ENCODE data around the gene TSPAN12.
"Not testable (repeated sequence)": the region's sequence is repeated elsewhere in the genome, so short reads cannot be mapped to it uniquely, and the experiment has no call there.

TSPAN12 gene

DNA sequence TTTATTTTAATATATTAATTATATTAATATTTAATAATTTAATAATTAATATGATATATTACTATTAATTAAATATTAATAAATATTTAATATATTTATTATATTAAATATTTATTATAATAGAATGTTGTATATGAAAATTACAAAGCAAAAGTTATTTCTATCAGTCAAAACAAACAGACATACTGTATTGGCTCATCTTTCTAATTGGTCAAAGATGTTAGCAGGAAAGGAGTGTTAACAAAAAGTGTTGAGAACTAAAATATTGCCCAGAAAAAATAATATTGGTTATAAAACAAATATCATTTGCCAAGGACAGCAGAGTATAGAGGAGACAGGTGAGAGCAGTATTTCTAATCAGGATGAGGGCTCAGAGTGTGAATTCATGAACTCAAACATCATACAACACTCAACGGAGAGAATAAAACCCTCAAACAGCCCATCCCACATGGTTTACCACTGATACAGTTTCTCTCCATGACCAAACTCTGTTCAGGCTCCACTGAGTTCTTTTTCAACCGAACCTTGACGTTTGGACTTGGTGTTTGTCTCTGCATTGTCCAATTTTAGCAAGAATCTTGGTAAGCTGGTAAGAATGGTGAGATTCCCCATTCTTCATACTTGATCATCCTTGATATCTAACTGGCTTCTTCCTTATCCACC lies 58.0 kb downstream of the TSPAN12 start:
- DNase-seq: no peak

DNA sequence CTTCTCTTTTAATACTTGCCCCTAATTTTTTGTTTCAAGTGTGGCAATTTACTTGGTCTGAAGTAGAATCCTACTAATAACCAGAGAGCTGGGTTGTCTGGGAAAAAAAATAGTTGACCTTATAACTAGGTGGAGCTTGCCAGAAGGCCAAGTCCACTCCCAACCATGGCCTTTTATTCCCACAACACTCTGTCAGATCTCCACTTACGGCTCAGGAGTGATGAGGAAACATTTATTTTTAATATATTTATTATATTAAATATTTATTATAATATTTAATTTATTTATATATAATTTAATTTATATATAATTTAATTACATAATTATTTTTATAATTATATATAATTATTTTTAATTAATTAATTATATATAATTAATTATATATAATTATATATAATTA lies 58.8 kb downstream of the TSPAN12 start:
- DNase-seq: no peak

DNA sequence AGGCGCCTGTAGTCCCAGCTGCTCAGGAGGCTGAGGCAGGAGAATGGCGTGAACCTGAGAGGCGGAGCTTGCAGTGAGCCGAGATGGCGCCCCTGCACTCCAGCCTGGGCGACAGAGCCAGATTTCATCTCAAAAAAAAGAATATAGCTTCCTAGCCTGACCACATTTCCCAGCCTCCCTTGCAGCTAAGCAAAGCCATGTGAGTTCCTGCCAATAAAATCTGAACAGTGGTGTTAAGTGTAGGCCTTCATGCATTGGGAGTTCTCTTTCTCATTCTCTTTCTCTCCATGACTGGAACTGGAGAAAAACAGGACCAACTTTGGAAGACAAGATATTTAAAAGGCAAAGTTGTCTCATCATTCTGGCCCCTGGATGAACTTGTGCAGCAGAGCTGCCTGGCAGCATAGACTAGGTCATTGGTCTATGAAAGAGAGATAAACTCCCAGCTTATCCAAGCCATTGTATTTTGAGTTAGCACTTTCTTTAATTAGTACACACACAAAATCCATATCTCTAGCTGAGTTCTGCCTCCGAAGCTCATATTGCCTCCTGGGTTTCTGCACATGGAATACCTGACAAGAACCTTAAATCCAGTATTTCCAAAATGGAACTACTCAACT lies 60.8 kb downstream of the TSPAN12 start:
- DNase-seq: no peak

DNA sequence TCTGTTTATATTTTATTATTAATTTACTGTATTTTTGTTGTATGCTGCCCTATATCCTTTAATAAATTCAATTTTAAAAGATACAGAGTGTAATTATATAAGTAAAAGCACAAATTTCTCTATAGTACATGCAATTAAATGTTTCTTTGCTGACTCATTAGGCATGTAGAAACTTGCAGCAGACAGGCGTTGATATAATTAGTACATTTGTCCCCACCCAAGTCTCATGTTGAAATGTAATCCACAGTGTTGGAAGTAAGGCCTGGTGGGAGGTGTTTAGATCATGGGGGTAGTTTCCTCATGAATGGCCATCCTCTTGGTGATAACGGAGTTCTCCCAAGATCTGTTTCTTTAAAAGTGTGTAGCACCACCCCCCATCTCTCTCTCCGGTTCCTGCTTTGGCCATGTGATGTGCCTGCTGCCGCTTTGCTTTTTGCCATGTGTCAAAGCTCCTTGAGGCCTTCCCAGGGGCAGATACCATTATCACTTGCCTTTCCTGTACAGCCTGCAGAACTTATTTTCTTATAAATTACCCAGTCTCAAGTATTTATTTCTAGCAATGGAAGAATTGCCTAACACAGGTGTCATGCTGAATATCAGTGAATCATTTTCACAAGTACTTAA lies 63.7 kb downstream of the TSPAN12 start:
- no peak for DNase-seq

DNA sequence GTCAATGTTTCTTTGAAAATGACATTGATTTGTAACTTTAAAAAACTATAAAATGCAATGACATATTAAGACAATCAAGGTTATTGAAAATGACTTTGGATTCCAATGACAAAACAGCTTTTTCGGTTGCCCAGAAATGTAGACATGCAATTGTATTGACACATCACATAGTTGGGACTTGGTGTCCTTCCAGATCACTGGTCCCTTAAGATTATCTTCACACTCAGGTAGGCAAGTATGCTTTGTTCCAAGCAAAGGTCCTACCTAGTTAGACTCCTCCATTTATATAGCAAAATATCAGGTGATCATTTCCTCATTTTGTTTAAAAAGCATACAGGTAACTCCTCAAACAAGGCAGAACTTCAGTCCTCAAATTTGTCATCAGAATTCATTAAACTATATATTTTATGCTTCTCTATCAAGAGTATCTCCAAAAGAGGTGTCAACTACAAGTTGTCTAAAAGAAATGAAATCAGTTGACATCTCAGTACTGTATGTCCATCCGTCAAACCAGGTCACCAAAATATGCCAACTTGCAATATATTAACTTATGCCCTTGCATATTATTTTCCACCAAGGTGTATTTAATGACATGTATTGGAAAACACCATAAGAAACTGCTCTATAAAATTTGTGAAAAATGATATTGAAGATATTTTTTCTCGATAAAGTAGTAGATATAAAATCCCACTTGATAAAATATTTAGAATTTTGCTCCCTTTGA lies 64.6 kb downstream of the TSPAN12 start:
- no peak for DNase-seq

DNA sequence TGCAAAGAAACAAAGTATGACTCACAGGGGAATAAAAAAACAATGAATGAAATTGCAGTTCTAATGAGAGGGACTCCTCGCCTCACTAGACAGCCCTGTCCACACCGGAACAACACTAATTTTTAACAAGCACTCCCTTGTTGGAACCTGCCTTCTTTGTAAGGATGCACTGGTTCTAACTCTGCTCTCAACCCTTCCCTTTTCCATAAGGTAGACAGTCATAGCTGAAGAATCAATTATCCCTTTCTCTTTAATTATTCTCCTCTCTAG lies 65.1 kb downstream of the TSPAN12 start:
- DNase-seq: no peak

DNA sequence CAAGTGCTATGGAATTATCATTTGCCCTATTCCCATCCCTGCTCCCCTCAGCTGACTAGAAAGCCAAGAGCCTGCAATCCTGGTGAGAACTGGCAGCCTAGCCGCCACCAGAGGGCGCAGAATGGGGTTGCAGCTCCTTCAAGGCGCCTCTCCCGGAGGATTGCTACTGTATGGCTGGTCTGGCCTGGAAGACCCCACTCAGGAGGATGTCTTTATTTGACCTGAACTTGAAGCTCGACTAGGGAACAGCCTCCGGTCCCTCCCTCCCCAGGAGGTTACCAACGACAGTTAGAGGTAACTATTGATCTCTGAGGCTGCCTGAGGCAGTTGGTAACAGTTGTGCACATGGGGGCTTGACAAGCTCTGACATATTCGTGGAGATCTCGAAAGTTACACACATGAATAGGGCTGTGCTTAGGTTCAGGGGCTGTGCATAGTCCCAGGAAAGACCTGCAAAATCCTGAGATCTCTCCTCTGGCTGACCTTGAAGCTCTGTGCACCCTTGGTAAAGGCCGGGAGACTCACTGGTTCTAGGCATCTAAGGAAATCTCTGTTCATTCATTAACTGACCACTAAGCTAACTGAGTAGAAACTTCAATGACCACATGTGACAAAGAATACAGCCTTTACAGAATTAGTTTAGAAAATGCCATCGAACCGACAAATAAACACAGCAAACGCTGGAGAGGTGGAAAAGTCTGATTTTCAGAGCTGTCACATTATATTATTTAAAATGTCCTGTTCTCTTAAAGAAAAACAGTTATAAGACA lies 65.7 kb downstream of the TSPAN12 start:
- DNase-seq: no peak

DNA sequence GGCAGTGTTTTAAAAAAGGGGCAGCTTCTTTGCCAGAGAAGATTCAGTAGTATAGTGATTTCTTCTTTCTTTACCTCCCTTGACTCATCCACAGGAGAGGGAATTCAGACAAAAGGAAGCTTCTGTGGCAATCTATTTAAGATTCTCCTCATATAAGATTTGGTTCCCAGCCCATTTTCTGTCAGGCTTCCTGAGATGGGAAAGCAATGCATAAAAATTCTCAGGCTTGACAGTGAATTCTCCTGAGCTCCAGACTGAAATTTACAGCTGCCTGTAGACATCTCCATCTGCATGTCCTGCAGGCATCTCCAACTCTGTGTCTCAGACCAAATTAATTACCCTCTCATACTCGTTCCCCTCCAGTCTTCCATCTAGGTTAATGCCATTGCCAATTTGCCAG lies 72.8 kb downstream of the TSPAN12 start:
- no peak for DNase-seq

DNA sequence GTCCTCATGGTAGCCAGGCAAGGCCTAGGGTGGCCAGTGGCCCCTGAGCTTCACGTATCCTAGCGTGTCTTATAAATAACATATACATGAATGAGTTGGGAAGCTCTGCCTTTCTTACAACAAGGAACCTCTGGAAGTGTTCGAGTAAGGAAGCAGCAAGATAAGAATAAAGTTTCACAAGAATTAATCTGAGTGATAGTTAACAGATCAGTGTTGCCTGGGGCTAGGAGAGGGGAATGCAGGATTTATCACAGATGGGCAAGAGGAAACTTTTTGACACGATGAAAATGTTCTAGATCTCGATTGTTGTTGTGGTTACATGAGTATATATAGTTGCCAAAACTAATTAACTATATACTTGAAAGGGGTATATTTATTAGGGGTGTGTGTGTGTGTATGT lies 74.2 kb downstream of the TSPAN12 start:
- no peak for DNase-seq

DNA sequence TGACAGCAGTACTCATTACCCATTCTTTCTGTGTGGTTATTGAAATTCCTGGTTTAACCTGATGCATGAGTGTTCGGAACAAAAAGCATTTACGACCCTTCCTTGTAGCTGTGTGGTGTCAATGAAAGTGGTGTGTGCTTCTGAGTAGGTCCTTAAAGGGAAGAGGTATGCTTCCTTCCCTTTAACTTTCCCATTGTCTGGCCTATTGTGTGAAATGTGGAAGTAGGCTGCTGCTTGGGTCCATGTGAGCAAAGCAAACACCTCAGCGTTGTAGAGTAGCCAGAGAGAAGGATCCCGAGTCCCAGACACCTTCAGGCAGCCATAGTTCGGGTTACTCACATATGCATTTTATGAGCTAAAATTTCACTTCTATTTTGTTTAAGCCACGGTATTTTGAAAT lies 74.7 kb downstream of the TSPAN12 start:
- no peak for DNase-seq

DNA sequence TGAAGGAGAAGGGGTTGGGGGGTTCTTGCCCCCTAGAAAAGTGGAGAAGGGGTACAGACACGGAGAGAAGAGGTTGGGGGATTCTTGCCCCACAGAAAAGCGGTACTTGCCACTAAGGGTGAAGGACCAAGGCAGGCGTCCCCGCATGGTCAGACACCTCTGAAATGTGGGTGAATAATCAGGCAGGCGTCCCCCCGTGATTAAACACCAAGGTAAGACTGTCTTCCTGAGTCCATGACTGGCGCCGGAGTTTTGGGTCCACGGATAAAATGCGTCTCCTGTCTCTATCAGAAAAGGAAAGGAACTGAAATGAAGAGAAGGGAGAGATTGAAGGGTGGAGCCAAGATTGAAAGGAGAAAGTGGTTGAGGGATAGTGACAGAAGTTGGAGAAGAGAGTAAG lies 76.0 kb downstream of the TSPAN12 start:
- DNase-seq: not testable (repeated sequence)

DNA sequence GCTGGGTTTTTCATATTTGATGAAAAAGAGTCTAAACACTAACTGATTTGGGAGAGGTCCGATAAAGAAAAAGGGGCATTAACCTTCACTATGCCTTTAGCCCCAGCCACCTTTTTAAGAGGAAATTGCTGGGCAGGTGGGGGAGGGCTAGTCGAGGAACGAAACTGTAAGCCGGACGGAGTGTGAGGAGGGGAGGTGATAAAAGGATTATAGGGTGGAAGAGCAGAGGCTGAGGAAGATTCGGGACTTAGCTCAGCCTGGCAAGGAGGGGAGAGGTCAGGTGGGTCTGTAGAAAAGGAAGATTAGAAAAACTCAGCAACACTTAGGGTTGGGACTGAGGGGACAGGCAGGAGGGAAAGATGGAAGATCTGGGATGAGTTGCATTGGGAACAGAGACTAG lies 77.0 kb downstream of the TSPAN12 start:
- no peak for DNase-seq

DNA sequence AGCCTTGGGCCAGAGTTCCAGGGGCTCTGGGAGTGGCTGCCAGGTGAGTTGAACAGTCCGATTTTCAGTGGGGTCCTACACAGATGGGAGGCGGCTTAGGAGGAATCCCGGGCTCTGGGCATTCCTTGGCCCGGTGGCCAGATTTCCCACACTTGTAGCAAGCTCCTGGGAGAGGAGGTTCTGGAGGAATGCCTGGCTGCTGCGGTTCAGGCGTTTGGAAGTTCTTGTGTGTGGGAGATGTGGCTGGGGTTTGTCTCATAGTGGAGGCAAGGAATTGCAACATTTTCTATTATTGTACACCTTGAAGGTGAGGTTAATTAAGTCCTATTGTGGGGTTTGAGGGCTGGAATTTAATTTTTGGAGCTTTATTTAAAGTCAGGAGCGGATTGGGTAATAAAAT lies 77.5 kb downstream of the TSPAN12 start:
- not testable (repeated sequence) for DNase-seq

DNA sequence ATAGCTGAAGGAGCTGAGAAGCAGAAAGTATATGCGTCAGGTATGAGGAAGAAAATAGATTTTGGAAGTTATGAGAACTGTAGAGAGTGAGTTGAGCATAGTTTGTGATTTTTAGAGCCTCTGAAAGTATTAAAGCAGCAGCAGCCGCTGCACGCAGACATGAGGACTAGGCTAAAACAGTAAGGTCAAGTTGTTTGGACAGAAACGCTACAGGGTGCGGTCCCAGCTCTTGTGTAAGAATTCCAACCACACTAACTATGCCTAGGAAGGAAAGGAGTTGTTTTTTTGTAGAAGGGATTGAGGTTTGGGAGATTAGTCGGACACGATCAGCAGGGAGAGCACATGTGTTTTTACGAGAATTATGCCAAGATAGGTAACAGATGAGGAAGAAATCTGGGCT lies 78.9 kb downstream of the TSPAN12 start:
- not testable (repeated sequence) for DNase-seq

DNA sequence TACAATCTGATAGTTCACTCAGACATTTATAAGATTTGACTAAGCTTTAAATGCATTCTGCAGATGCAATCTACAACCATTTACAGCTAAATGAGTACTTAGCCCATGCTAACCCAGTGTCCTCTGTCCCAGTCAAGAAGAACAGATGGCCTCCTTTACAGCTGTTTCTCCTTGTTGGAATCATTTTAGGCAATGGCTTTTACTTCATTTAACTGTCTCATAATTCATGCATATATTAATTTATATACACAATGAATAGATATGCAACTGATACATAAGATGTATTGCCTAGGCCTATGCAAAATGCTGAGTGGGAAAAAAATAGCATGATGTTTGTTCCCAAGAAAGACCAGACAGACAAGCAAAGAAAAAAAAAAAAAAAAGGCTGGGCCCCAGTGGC lies 82.2 kb downstream of the TSPAN12 start:
- DNase-seq: no peak

DNA sequence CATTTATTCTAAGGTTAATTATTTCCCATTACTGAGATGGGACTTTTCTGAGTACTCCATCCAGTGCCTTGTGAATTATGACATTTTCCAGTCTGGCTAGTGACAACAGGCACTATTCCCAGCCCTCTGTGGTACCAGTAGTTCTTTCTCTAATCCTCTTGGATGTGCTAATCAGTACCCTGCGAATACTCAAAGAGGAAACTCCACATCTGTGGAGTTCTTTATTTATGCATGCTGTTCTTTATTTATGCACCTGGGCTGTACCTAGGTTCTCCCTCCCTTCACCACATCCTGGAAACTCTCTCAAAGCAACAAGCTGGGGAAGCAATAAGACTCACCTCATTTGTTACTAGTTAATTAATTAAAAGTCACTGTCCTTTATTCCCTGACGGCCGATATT lies 83.5 kb downstream of the TSPAN12 start:
- DNase-seq: no peak

DNA sequence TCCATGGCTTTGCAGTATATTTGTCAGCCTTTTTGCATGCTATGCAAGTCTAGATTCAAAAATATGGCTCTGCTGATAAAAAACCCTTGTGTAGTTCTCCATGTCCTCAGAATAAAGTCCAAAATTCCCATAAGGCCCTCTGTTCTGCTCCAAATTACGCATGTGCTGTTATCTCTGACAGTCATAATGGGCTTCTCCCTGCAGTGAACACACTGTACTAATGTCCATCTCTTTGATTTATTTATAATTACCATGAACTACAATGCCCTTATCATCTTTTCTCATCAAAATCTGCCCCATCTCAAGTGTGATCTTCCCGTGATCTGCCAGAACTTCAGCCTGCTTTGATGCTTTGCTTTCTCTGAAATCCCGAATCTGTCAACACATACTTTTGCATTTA lies 87.7 kb downstream of the TSPAN12 start:
- no peak for DNase-seq

DNA sequence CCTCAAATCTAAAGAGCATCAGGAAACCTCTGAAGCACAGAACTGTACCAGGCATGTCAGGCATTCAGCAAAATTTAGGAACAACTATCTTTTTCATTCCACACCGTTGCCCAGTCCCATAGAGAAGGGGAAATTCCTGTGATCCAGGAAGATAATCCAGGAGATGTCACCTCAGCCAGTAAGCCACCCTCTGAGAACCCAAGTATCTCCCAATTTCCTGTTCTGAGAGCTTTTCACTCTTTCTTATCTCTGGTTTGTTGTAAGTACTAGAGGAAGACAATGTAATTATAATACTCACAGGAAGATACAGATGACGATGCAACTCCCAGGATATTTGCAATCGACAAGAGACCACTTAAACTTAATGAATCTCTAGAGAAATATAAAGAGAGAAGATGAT lies 97.1 kb downstream of the TSPAN12 start:
- no peak for DNase-seq

DNA sequence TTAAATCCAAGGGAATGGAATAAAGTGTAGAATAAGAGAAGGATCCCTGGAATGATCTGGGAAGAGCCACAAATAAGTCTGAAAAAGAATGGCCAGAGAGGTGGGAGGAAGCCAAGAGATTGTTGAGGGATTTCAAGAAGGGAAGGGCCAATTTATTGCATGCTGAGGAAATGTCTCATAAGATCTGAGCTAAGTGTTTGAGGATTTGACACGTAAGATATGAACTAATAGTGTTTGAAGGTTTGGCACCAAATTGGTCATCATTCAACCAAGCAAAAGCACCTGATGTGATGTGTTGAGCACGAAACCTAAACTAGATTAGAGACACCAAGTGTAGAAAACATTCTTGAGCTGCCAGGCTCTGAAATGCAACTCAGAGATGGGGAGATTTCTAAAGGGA lies 97.9 kb downstream of the TSPAN12 start:
- DNase-seq: no peak

DNA sequence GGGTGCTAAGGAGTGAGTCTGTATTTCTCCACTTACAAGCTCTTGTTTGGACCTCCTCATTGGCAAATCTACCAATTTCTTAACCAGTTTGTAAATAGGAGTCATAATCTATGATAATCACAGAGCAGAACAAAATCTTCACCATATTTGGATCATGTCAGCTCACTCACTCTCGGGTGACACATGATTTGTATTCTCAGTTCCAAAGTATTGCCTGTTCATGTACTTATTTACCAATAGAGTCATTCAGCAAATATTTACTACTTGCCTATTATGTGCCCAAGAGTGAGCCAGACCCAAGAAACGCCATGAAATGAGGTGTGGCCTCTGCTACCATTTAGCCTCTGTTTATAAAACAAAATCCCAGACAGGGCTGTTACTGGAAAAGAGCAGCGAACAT lies 114.8 kb downstream of the TSPAN12 start:
- no peak for DNase-seq

DNA sequence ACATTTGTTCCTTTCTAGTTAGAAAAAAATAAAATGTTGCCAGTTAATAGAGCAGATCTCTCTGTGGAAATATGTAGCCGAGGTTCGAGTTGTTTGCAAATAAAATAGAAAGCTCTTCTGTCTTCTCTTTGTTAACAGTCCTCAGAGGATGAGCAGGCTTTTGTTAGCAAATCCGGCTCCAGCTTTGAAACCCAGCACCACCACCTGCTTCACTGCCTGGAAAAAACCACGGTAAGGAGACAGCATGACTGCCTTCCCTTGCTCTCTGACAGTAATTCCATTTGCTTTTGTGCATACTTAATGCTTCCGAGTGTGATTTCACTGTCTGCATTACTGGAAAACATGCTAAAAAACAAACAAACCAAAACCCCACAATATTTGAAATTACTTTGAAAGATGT lies 115.6 kb downstream of the TSPAN12 start:
- DNase-seq: peak; percentile 38 to 80

DNA sequence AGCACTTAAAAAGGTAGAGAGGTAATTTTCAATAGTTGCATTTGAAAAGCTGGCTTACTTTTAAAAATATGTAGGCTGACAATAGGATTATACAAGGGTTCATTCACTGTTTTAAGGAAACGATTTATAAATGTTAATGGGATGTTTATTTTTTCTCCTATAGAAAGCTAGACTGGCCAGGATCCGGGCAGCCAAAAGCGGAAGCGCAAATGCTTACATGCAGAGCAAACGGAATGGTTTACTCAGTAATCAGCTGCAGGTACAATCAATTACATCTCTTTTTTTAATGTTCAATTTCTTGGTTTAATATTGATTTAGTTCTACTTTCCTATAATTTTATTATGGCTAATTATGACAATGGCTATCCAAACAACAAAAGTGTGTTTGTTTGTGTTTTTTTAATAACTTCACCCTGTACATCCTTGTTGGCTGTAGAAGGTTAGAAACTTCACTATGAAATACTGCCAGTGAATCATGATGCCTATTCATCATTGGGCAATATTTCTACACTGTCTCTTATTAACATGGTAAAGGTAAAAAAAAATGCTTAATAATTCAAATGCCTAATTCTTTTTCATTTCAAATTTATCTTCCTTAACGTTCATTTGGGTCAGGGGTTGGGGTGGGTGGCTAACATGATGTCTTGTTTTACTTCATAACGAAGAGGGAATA lies 116.4 kb downstream of the TSPAN12 start:
- DNase-seq: peak in 1 of 2 experiments; percentile 21

DNA sequence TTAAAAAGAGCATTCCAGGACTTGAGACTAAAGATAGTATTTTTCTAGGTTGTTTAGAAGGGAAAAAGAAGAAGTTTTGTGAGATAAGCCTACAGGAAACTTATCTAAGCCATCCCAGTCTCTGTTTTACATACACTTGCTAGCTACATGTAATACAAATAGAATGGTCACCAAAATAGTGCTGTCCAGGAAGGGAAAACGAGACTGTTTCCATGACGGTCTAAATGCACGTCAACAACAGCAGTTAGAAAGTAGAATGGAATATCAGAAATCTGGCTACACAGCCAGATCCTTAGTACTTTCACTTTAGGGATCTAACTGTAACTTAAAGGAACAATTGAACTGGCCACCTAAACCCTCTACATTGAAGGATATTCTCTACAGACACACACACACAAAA lies 117.6 kb downstream of the TSPAN12 start:
- DNase-seq: no peak
